C4-2B (cell line): ENCODE data around the gene GPR183.

Source experiments
- ZFX ChIP-seq: fragments of 450-650 bp; IDR thresholded peaks from 2 replicates; pipeline ENCODE4 v1.6.1; 2017
- TF ChIP-seq, protein P1 (sequence below): fragments of 450-650 bp; conservative IDR thresholded peaks from 2 replicates; pipeline ENCODE4 v1.5.1; 2017; ENCODE audit warnings: mild to moderate bottlenecking

DNA sequence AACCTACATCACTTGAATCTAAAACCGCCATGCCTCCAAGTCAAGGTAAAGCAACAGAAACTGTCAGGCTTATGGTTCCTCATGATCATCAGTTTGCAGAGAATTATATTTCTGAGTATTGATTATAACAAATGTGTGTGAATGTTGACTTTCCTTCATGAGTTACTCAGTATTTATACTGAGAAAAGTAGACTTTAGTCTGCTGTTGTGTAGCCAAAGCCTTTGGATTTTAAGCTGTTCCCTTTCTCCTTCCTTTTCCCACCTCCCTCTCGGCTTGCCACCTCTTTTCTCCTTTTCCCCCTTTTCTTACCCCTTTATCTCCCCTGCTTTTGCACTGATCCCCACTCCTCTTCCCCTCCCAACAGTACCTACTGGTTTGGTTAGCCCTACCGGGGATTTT lies 28.4 kb downstream of the GPR183 start:
- TF ChIP-seq, protein P1, sequence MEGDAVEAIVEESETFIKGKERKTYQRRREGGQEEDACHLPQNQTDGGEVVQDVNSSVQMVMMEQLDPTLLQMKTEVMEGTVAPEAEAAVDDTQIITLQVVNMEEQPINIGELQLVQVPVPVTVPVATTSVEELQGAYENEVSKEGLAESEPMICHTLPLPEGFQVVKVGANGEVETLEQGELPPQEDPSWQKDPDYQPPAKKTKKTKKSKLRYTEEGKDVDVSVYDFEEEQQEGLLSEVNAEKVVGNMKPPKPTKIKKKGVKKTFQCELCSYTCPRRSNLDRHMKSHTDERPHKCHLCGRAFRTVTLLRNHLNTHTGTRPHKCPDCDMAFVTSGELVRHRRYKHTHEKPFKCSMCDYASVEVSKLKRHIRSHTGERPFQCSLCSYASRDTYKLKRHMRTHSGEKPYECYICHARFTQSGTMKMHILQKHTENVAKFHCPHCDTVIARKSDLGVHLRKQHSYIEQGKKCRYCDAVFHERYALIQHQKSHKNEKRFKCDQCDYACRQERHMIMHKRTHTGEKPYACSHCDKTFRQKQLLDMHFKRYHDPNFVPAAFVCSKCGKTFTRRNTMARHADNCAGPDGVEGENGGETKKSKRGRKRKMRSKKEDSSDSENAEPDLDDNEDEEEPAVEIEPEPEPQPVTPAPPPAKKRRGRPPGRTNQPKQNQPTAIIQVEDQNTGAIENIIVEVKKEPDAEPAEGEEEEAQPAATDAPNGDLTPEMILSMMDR: no peak
- TF ChIP-seq ZFX: no peak
